ENCODE data around the gene BACE2. TPM values are rescaled to one million over a fixed set of nuclear protein-coding genes. Genes with fewer than 3 reads are reported as not detected.

Gene BACE2
- polyA plus RNA-seq, 1 donor, result 28.0 TPM

- no peak for DNase-seq
These were observed 43.3 kb downstream of the BACE2 start for GRCh38 chr21:41211060-41211805.

GRCh38 chr21:41213021-41213420 is 45.1 kb downstream of the BACE2 start:
- peak; percentile 50 for DNase-seq

GRCh38 chr21:41215856-41216408 is 48.0 kb downstream of the BACE2 start:
- DNase-seq, result no peak

- DNase-seq, result no peak
These were observed 48.5 kb downstream of the BACE2 start for GRCh38 chr21:41216486-41216885.

GRCh38 chr21:41217671-41218385 is 49.9 kb downstream of the BACE2 start:
- no peak for DNase-seq

- no peak for DNase-seq
These were observed 51.7 kb downstream of the BACE2 start for GRCh38 chr21:41219498-41220207.

- no peak for DNase-seq
These were observed 52.3 kb downstream of the BACE2 start for GRCh38 chr21:41220208-41220733.

GRCh38 chr21:41222247-41223068 is 54.5 kb downstream of the BACE2 start:
- no peak for DNase-seq

GRCh38 chr21:41226853-41227252 is 58.9 kb downstream of the BACE2 start:
- DNase-seq, result no peak

- DNase-seq, result no peak
These were observed 59.5 kb downstream of the BACE2 start for GRCh38 chr21:41227357-41228005.

- DNase-seq, result no peak
These were observed 60.0 kb downstream of the BACE2 start for GRCh38 chr21:41228006-41228370.

- DNase-seq, result no peak
These were observed 60.5 kb downstream of the BACE2 start for GRCh38 chr21:41228492-41228891.

- DNase-seq, result no peak
These were observed 61.0 kb downstream of the BACE2 start for GRCh38 chr21:41228958-41229357.

GRCh38 chr21:41229509-41230248 is 61.7 kb downstream of the BACE2 start:
- DNase-seq, result no peak

GRCh38 chr21:41230497-41230896 is 62.5 kb downstream of the BACE2 start:
- no peak for DNase-seq

GRCh38 chr21:41231060-41231459 is 63.1 kb downstream of the BACE2 start:
- DNase-seq, result no peak

- DNase-seq, result no peak
These were observed 64.1 kb downstream of the BACE2 start for GRCh38 chr21:41232013-41232412.

- DNase-seq, result no peak
These were observed 66.0 kb downstream of the BACE2 start for GRCh38 chr21:41233916-41234315.

- DNase-seq, result no peak
These were observed 66.6 kb downstream of the BACE2 start for GRCh38 chr21:41234569-41234968.

GRCh38 chr21:41235201-41235600 is 67.2 kb downstream of the BACE2 start:
- no peak for DNase-seq

Measured in left kidney (tissue), 2 donors.